Panc1 (cell line): ENCODE measurements around the gene ARSI.

Source experiments
- SIN3A ChIP-seq: IDR thresholded peaks from 2 replicates; pipeline ENCODE4 v1.6.1; 2012; ENCODE audit warnings: low read depth, mild to moderate bottlenecking, low read length, moderate library complexity, borderline replicate concordance; ENCODE audit not compliant: insufficient read depth
- TCF7L2 ChIP-seq: IDR thresholded peaks from 2 replicates; pipeline ENCODE4 v1.6.1; 2011; ENCODE audit warnings: mild to moderate bottlenecking, low read depth, low read length, inconsistent platforms
- TF ChIP-seq, protein P1 (sequence below): fragments of 450-650 bp; IDR thresholded peaks from 2 replicates; pipeline ENCODE4 v1.5.1; 2017; ENCODE audit warnings: mild to moderate bottlenecking
- TF ChIP-seq, protein P2 (sequence below), 2 experiments: IDR thresholded peaks; 2 replicates each; pipeline ENCODE4 v1.6.1; 2011 to 2012; ENCODE audit warnings: low read depth in 2 of 2, control low read depth in 1 of 2, low read length in 1 of 2, mild to moderate bottlenecking in 1 of 2, moderate library complexity in 1 of 2; ENCODE audit not compliant: insufficient read depth in 1 of 2

DNA sequence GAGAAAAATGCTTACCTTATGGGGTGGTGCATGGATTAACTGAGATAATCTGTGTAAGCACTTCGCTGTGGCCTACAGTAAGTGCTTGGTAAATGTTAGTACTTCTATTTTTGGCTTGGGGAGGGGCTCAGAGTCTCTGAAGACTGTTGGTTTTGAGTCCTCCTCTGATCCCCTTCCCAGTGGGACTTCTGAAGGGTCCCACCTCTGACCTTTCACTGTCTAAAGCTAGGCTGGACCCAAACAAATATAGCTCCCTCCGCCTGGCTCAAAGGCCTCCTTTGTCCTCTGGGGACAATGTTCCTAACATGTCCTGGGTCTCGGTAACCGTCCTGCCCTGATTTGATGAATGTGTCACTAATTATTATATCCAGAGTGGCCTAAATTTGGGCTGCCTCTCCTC lies 47.9 kb downstream of the ARSI start:
- TF ChIP-seq, protein P1, sequence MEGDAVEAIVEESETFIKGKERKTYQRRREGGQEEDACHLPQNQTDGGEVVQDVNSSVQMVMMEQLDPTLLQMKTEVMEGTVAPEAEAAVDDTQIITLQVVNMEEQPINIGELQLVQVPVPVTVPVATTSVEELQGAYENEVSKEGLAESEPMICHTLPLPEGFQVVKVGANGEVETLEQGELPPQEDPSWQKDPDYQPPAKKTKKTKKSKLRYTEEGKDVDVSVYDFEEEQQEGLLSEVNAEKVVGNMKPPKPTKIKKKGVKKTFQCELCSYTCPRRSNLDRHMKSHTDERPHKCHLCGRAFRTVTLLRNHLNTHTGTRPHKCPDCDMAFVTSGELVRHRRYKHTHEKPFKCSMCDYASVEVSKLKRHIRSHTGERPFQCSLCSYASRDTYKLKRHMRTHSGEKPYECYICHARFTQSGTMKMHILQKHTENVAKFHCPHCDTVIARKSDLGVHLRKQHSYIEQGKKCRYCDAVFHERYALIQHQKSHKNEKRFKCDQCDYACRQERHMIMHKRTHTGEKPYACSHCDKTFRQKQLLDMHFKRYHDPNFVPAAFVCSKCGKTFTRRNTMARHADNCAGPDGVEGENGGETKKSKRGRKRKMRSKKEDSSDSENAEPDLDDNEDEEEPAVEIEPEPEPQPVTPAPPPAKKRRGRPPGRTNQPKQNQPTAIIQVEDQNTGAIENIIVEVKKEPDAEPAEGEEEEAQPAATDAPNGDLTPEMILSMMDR = no peak
- TF ChIP-seq TCF7L2 = no peak
- TF ChIP-seq, protein P2, sequence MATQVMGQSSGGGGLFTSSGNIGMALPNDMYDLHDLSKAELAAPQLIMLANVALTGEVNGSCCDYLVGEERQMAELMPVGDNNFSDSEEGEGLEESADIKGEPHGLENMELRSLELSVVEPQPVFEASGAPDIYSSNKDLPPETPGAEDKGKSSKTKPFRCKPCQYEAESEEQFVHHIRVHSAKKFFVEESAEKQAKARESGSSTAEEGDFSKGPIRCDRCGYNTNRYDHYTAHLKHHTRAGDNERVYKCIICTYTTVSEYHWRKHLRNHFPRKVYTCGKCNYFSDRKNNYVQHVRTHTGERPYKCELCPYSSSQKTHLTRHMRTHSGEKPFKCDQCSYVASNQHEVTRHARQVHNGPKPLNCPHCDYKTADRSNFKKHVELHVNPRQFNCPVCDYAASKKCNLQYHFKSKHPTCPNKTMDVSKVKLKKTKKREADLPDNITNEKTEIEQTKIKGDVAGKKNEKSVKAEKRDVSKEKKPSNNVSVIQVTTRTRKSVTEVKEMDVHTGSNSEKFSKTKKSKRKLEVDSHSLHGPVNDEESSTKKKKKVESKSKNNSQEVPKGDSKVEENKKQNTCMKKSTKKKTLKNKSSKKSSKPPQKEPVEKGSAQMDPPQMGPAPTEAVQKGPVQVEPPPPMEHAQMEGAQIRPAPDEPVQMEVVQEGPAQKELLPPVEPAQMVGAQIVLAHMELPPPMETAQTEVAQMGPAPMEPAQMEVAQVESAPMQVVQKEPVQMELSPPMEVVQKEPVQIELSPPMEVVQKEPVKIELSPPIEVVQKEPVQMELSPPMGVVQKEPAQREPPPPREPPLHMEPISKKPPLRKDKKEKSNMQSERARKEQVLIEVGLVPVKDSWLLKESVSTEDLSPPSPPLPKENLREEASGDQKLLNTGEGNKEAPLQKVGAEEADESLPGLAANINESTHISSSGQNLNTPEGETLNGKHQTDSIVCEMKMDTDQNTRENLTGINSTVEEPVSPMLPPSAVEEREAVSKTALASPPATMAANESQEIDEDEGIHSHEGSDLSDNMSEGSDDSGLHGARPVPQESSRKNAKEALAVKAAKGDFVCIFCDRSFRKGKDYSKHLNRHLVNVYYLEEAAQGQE (IDR thresholded peaks at IDR 0.05; ENCODE audit: insufficient read depth in 1 of 2, low read depth in 2 of 2, low read length in 1 of 2) = no peak
- TF ChIP-seq SIN3A = no peak
